ENCODE results near the gene PHKB. TPM values are rescaled to one million over a fixed set of nuclear protein-coding genes. Genes with fewer than 3 reads are reported as not detected.

Gene PHKB
- total RNA-seq, 1 donor from 2014 or later = 110 TPM

DNA sequence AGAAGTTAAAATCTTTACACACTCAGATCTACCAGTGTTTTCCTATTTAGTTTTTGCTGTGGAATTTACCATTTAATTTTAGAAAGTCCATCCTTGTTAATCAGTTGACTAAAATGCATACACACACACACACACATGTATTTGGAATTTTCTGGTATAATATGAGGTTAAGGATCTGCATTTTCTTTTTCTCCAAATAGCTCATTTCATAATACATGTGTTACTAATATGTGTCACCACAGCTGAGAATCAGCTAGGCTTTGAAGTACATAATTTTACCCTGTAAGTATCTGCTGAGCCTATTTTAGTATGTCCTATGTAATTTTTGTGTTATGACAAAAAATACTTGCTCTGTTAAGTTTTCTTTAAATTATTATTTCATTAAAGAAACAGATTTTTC, 143.2 kb downstream of the PHKB start:
- ChIA-PET POLR2A (no interaction called here), CTCF (no interaction called here)
- no peak for ATAC-seq (ENCODE audit: low read depth)
- H3K27ac Mint-ChIP-seq = no peak overlapping the region
- intact Hi-C loops (cut with micrococcal nuclease) = no loop called here
- H3K4me3 Mint-ChIP-seq = no peak overlapping the region
- TF ChIP-seq, protein P1, sequence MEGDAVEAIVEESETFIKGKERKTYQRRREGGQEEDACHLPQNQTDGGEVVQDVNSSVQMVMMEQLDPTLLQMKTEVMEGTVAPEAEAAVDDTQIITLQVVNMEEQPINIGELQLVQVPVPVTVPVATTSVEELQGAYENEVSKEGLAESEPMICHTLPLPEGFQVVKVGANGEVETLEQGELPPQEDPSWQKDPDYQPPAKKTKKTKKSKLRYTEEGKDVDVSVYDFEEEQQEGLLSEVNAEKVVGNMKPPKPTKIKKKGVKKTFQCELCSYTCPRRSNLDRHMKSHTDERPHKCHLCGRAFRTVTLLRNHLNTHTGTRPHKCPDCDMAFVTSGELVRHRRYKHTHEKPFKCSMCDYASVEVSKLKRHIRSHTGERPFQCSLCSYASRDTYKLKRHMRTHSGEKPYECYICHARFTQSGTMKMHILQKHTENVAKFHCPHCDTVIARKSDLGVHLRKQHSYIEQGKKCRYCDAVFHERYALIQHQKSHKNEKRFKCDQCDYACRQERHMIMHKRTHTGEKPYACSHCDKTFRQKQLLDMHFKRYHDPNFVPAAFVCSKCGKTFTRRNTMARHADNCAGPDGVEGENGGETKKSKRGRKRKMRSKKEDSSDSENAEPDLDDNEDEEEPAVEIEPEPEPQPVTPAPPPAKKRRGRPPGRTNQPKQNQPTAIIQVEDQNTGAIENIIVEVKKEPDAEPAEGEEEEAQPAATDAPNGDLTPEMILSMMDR (IDR thresholded peaks at IDR 0.05) = no peak
- peaks cover 53% of the 10 kb centered on the region for H3K36me3 Mint-ChIP-seq (ENCODE audit: low read depth)
- peaks cover 8% of the 10 kb centered on the region for H3K4me1 Mint-ChIP-seq
- no peak for DNase-seq
- H3K9me3 Mint-ChIP-seq = peaks cover 3% of the 10 kb centered on the region
- no peaks in the 10 kb centered on the region for H3K27me3 Mint-ChIP-seq

DNA sequence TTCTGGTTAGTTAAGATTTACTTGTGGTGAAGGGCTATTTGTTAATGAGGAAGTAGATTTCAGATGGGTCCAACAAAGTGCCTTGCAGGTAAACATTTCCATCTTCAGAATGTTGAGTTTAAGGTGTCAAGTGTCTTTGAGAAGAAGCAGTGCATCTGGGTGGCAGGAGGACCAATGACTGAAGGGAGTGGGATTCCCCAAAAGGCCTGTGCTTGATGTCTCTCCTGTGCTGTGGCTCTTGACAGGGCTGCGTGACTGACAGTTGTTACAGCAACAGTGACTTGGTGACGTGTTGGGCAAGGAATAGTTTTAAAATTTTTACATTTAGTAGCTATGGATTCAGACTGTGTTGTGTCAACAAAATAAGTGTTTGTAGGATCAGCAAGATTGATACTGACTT, 149.9 kb downstream of the PHKB start:
- Mint-ChIP-seq H3K4me1 (no peaks in the 10 kb centered on the region), H3K36me3 (ENCODE audit: low read depth) (peaks cover 75% of the 10 kb centered on the region), H3K27ac (no peak overlapping the region), H3K9me3 (peaks cover 3% of the 10 kb centered on the region), H3K27me3 (no peaks in the 10 kb centered on the region), H3K4me3 (no peak overlapping the region)
- POLR2A ChIA-PET = no interaction called here
- DNase-seq = no peak
- CTCF ChIA-PET = no interaction called here
- ATAC-seq (ENCODE audit: low read depth) = no peak
- TF ChIP-seq, protein P1 (IDR thresholded peaks at IDR 0.05) = no peak
- intact Hi-C loops (cut with micrococcal nuclease) = no loop called here

DNA sequence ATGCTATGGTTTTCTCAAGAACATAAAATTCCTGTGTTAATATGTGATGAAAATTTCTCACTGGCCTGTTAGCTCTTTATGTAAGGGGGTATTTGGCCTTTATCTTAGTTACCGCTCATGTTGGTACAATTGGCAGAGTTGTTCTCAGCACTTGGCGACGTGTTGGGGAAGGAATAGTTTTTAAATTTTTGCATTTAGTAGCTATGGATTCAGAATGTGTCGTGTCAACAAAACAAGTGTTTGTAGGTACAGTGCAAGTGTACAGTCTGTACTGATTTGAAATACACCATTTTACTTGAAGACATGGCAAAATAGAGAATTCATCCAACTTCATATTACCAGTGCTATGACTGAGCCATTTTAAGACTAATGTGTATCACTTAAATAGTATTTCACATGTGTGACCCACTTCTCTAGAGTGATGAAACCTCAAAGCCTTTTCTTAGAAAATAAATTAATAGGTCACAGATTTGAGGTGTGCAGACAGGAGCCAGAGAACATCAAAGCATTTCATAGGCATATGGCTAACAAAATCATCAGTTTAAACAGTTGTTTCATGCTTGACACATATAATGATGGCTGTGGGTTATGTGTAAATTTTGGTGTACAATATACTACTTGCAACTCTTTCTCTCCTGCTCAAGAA, 150.8 kb downstream of the PHKB start:
- no peaks in the 10 kb centered on the region for H3K4me1 Mint-ChIP-seq
- intact Hi-C loops (cut with micrococcal nuclease) = no loop called here
- H3K36me3 Mint-ChIP-seq (ENCODE audit: low read depth) = peaks cover 71% of the 10 kb centered on the region
- POLR2A ChIA-PET = no interaction called here
- H3K4me3 Mint-ChIP-seq = no peak overlapping the region
- DNase-seq (no peak), ATAC-seq (ENCODE audit: low read depth) (no peak)
- TF ChIP-seq, protein P1 (IDR thresholded peaks at IDR 0.05) = no peak
- no peaks in the 10 kb centered on the region for H3K27me3 Mint-ChIP-seq
- H3K27ac Mint-ChIP-seq = no peak overlapping the region
- CTCF ChIA-PET = no interaction called here
- H3K9me3 Mint-ChIP-seq = peaks cover 3% of the 10 kb centered on the region

DNA sequence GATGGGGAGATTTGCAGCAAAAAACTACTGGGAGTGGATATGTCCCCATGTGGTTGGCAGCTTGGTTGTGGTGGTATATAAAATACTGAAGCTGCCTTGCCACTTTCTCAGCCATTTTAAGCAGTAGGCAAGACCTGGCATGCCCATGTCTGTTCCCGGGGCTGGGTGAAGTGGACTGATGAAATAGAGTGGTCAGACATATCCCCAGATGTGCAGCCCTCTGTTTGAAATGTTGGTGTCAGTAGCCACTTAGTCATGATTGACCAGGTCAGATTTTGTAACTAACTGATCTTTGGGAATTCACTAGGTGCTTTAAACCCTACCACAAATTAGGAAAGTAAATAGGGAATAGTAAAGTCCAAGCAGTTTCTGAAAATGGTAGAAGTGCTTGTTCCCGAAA, 151.6 kb downstream of the PHKB start:
- DNase-seq (no peak), ATAC-seq (ENCODE audit: low read depth) (no peak)
- H3K4me1 Mint-ChIP-seq = no peaks in the 10 kb centered on the region
- H3K9me3 Mint-ChIP-seq = no peaks in the 10 kb centered on the region
- no peak overlapping the region for H3K27ac Mint-ChIP-seq
- TF ChIP-seq, protein P1 (IDR thresholded peaks at IDR 0.05) = no peak
- H3K4me3 Mint-ChIP-seq = no peak overlapping the region
- peaks cover 68% of the 10 kb centered on the region for H3K36me3 Mint-ChIP-seq (ENCODE audit: low read depth)
- intact Hi-C loops (cut with micrococcal nuclease) = no loop called here
- POLR2A ChIA-PET = no interaction called here
- CTCF ChIA-PET = no interaction called here
- H3K27me3 Mint-ChIP-seq = no peaks in the 10 kb centered on the region

DNA sequence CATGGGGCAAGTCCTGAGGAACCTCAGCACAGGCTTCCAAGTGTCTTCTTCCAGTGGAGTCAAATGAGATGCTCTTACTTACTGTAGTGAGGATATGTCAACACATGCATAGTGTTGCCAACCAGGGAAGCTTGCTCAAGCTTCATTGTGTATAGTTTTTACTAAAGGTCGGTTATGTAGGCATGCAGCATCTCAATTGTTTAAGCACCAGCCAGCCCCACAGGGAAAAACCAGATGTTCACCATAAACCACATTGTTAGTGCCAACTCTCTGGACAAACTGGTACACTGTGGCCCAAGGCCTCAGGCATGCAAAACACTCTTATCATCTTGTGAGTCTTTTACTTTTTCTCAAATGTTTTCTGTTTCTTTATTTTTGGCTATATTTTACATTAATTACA, 152.1 kb downstream of the PHKB start:
- peaks cover 67% of the 10 kb centered on the region for H3K36me3 Mint-ChIP-seq (ENCODE audit: low read depth)
- TF ChIP-seq, protein P1 (IDR thresholded peaks at IDR 0.05) = no peak
- H3K4me3 Mint-ChIP-seq = no peak overlapping the region
- no peaks in the 10 kb centered on the region for H3K27me3 Mint-ChIP-seq
- no peak overlapping the region for H3K27ac Mint-ChIP-seq
- no peaks in the 10 kb centered on the region for H3K9me3 Mint-ChIP-seq
- DNase-seq (no peak), ATAC-seq (ENCODE audit: low read depth) (no peak)
- ChIA-PET POLR2A (no interaction called here), CTCF (no interaction called here)
- intact Hi-C loops (cut with micrococcal nuclease) = no loop called here
- H3K4me1 Mint-ChIP-seq = no peaks in the 10 kb centered on the region
